Measurements from ENCODE around the gene COL9A3. TPM values are rescaled to one million over a fixed set of nuclear protein-coding genes. Genes with fewer than 3 reads are reported as not detected.
A peak's percentile ranks its signal among the peaks of the same experiment; 100 is the strongest.

COL9A3 gene
- total and polyA plus RNA-seq, 12 donors: 0.45 to 15.2 (median 2.3) TPM

DNA sequence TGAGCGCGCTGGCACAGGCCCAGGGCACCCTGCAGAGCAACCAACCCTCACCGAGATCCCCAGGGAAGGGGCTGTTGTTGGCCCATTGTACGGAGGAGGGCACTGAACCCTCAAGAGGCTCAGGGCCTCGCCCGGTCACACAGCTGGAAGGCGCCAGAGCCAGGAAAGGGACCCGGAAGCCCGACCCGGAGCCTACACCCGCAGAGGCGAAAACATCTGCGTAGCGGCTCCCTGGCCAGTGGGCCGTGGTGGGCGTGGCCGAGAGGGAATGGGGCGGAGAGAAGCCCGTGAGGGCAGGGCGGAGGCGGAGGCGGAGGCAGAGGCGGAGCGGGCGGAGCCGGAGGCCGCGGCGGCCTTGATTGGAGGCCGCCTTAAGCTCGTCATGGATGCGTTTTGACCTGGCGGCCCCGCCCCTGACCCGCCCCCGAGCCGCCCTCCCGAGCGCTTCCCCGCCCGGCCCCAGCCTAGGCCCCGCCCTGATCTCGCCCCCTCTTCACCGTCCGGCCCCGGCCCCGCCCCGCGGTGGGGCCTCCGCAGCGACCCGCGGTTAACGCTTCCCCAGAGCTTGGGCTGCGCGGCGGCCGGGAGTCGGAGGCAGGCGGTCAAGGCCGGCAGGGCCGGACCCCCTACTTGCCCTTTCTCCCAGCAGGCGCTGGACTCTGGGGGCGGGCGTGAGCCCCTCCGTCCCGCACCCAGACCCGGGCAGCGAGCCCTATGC, 22.7 kb upstream of the COL9A3 start:
- intact Hi-C loops (cut with DNase I): loop anchor here in 8 of 10 donors (5.0 to 10.0 kb wide), 5 partner anchors 127 to 389 kb away; partner anchors contain the start of gene CABLES2 (in 2 of the 8)
- peaks cover 6 to 50% (median 38%) of the 10 kb centered on the region in 9 donors for H3K4me1 ChIP-seq
- H3K4me3 ChIP-seq: peak overlapping the region; percentile 14 to 97 (median 69)
- WGBS, 2 donors: 1 to 2% methylated on average over 32 to 68 of the region's 69 CpGs
- DNase-seq (peak; percentile 97 to 99), ATAC-seq (peak; percentile 91 to 95 (median 92))
- peak overlapping the region; percentile 70 to 96 (median 92) for H3K27ac ChIP-seq
- TF ChIP-seq, protein P1, sequence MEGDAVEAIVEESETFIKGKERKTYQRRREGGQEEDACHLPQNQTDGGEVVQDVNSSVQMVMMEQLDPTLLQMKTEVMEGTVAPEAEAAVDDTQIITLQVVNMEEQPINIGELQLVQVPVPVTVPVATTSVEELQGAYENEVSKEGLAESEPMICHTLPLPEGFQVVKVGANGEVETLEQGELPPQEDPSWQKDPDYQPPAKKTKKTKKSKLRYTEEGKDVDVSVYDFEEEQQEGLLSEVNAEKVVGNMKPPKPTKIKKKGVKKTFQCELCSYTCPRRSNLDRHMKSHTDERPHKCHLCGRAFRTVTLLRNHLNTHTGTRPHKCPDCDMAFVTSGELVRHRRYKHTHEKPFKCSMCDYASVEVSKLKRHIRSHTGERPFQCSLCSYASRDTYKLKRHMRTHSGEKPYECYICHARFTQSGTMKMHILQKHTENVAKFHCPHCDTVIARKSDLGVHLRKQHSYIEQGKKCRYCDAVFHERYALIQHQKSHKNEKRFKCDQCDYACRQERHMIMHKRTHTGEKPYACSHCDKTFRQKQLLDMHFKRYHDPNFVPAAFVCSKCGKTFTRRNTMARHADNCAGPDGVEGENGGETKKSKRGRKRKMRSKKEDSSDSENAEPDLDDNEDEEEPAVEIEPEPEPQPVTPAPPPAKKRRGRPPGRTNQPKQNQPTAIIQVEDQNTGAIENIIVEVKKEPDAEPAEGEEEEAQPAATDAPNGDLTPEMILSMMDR (IDR thresholded peaks at IDR 0.05): no peak
- H3K27me3 ChIP-seq: no peaks in the 10 kb centered on the region
- H3K36me3 ChIP-seq: peaks cover 0 to 21% (median 3%) of the 10 kb centered on the region in 9 donors
- no peaks in the 10 kb centered on the region for H3K9me3 ChIP-seq

DNA sequence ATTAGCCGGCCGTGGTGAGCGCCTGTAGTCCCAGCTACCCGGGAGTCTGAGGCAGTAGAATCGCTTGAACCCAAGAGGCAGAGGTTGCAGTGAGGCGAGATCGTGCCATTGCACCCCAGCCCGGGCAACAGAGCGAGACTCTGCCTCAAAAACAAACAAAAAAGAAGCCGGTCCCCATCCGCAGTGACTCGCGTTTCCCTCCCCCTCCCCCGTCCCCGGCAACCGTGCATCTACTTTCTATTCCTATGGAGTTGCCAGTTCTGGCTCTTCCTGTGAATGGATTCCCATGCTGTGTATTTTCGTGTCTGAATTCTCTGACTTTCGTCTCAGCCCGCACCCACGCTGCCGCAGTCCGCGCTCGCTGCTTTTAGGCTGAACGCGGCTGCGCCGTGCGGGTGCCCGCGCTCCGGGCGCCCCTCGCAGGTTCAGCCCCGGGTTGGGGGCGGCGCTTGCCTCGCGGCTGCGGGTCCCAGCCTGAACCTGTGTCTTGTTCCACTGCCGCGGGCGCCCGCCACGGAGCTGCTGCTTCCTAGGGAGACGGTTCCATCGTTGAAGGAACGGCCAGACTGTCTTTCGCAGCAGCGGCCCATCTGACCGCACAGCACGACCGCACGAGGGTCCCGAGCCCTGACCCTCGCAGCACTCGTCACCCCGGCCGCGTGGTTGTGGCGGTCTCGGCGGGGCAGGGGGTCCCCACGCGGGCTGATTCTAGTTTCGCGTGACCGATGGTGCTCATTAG, 21.7 kb upstream of the COL9A3 start:
- H3K4me3 ChIP-seq: peak overlapping the region; percentile 14 to 97 (median 69)
- TF ChIP-seq, protein P1 (IDR thresholded peaks at IDR 0.05): no peak
- ATAC-seq: peak in 3 of 8 donors; percentile 3 to 12 (median 4)
- intact Hi-C loops (cut with DNase I): loop anchor here in 3 of 10 donors (5.0 to 10.0 kb wide), 3 partner anchors 290 to 653 kb away; partner anchors contain the start of genes CABLES2 (in 2 of the 3), PSMA7 (in 1 of the 3) and SS18L1 (in 1 of the 3)
- H3K27me3 ChIP-seq: no peaks in the 10 kb centered on the region
- 0 to 1% methylated on average over 68 of the region's 68 CpGs for WGBS, 2 donors
- H3K4me1 ChIP-seq: peaks cover 6 to 50% (median 38%) of the 10 kb centered on the region in 9 donors
- peak in 1 of 2 donors; percentile 52 for DNase-seq
- H3K36me3 ChIP-seq: peaks cover 0 to 32% (median 3%) of the 10 kb centered on the region in 9 donors
- H3K9me3 ChIP-seq: no peaks in the 10 kb centered on the region
- H3K27ac ChIP-seq: peak overlapping the region; percentile 70 to 96 (median 91)

GRCh38 chr20:62796699-62797491, 20.0 kb upstream of the COL9A3 start:
- DNase-seq: no peak
- ATAC-seq: peak in 1 of 8 donors; percentile 5
- Histone ChIP-seq H3K27ac (peak overlapping the region; percentile 68 to 96 (median 92)), H3K27me3 (no peaks in the 10 kb centered on the region), H3K4me3 (peak overlapping the region; percentile 21 to 97 (median 69)), H3K36me3 (peaks cover 0 to 44% (median 9%) of the 10 kb centered on the region in 9 donors), H3K9me3 (no peaks in the 10 kb centered on the region), H3K4me1 (peaks cover 11 to 53% (median 44%) of the 10 kb centered on the region in 9 donors)
- 16 to 35% methylated on average over 17 to 50 of the region's 53 CpGs for WGBS, 2 donors
- TF ChIP-seq, protein P1 (IDR thresholded peaks at IDR 0.05): no peak
- intact Hi-C loops (cut with DNase I): loop anchor here in 3 of 10 donors (5.0 to 10.0 kb wide), 3 partner anchors 292 to 655 kb away; partner anchors contain the start of genes CABLES2 (in 2 of the 3), PSMA7 (in 1 of the 3) and SS18L1 (in 1 of the 3)

All from heart right ventricle (tissue), 16 donors.